HUES48 (cell line): Measurements from ENCODE around the gene HBA2.
A peak's percentile ranks its signal among the peaks of the same experiment; 100 is the strongest.
"Not testable (repeated sequence)": the region's sequence is repeated elsewhere in the genome, so short reads cannot be mapped to it uniquely, and the experiment has no call there.

ENCODE experiments used
- H3K27ac ChIP-seq: one replicate; pipeline ENCODE4 v1.7.0; 2013; ENCODE audit warnings: low read depth, low read length, inconsistent platforms
- H3K27me3 ChIP-seq: 2 replicates; pipeline ENCODE4 v1.6.1; 2013; ENCODE audit warnings: mild to moderate bottlenecking, low read length; ENCODE audit not compliant: control insufficient read depth, insufficient read depth
- H3K36me3 ChIP-seq: 2 replicates; pipeline ENCODE4 v1.6.1; 2013; ENCODE audit warnings: low read length; ENCODE audit not compliant: control insufficient read depth, insufficient read depth
- H3K4me1 ChIP-seq: 2 replicates; pipeline ENCODE4 v1.6.1; 2013; ENCODE audit warnings: mild to moderate bottlenecking, low read length; ENCODE audit not compliant: control insufficient read depth, insufficient read depth
- H3K4me3 ChIP-seq: 2 replicates; pipeline ENCODE4 v1.5.1; 2013; ENCODE audit warnings: mild to moderate bottlenecking, low read depth, low read length
- H3K9ac ChIP-seq: 2 replicates; pipeline ENCODE4 v1.6.1; 2013; ENCODE audit warnings: mild to moderate bottlenecking, low read depth, low read length, moderate library complexity
- H3K9me3 ChIP-seq: 2 replicates; pipeline ENCODE4 v1.6.1; 2013; ENCODE audit warnings: low read length; ENCODE audit not compliant: control insufficient read depth, insufficient read depth

Gene HBA2

DNA sequence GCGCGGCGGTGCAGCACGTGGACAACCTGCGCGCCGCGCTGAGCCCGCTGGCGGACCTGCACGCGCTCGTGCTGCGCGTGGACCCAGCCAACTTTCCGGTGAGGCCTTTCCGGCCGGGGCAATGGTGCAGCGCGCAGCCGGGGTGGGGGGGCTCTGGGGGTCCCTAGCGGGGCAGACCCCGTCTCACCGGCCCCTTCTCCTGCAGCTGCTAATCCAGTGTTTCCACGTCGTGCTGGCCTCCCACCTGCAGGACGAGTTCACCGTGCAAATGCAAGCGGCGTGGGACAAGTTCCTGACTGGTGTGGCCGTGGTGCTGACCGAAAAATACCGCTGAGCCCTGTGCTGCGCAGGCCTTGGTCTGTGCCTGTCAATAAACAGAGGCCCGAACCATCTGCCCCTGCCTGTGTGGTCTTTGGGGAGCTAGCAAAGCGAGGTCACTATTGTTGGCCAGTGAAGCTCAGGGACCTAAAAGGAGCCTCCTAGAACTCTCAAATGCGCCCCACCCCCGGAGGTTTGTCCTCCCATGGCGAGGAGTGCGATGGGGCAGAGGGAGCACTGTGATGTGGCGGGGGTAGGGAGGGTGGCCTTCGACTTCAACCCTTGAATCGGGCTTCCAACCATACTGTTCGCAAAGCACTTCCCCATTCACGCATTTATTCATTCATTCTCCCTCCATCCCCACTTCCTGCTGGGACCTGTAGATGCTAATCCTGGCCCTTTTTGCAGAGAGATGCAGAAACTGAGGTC is 6.1 kb upstream of the HBA2 start:
- peaks cover 74% of the 10 kb centered on the region for H3K27me3 ChIP-seq
- H3K4me3 ChIP-seq: peak overlapping the region; percentile 51; the same call in 1 of the 2 replicates
- no peaks in the 10 kb centered on the region for H3K9me3 ChIP-seq
- peaks cover 15% of the 10 kb centered on the region for H3K4me1 ChIP-seq
- no peak overlapping the region for H3K9ac ChIP-seq
- H3K27ac ChIP-seq: no peak overlapping the region
- no peaks in the 10 kb centered on the region for H3K36me3 ChIP-seq

DNA sequence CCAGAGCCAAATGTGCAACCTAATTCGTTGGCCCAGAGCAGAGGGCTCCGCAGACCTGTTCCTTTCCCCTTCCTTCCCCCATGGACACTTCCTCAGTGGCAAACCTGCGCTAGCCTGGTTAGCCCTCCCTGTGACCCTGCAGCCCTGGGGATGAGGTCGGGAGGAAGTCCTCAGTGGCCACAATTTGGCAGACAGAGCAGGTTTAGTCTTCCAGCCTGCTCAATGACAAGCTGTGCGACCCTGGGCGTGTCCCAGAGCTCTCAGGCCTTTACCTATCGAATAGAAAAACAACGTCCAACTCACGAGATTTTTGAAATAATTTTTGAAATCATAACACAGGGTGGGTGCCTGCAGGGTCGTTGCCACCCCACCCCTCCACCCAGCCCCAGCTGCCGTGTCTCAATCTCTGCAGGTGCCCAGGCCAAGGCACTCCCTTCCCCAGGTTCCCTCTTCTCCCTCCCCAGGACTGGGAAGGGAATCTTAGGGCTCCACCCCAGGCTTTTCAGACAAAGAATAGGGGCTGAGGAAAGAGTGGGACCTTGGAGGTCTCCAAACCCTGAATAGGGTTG is 5.5 kb upstream of the HBA2 start:
- H3K9ac ChIP-seq: no peak overlapping the region
- H3K27ac ChIP-seq: no peak overlapping the region
- peaks cover 80% of the 10 kb centered on the region for H3K27me3 ChIP-seq
- H3K4me3 ChIP-seq: no peak overlapping the region; the same call in 1 of the 2 replicates
- H3K9me3 ChIP-seq: no peaks in the 10 kb centered on the region
- peaks cover 15% of the 10 kb centered on the region for H3K4me1 ChIP-seq
- H3K36me3 ChIP-seq: no peaks in the 10 kb centered on the region

DNA sequence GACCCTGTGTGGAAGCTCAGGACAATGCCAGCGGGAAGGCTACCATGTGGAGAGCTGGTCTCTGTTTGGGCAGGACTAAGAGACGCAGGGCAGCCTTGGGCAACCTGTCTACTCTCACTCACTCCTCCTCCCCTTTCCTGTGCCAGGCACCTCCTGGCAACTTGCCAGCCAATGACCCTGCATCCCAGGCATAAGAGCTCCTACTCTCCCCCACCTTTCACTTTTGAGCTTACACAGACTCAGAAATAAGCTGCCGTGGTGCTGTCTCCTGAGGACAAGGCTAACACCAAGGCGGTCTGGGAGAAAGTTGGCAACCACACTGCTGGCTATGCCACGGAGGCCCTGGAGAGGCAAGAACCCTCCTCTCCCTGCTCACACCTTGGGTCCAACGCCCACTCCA is 4.3 kb upstream of the HBA2 start:
- H3K27me3 ChIP-seq: peaks cover 78% of the 10 kb centered on the region
- H3K4me3 ChIP-seq: no peak overlapping the region
- H3K9me3 ChIP-seq: no peaks in the 10 kb centered on the region
- H3K27ac ChIP-seq: no peak overlapping the region
- no peaks in the 10 kb centered on the region for H3K36me3 ChIP-seq
- H3K9ac ChIP-seq: no peak overlapping the region
- peaks cover 15% of the 10 kb centered on the region for H3K4me1 ChIP-seq

DNA sequence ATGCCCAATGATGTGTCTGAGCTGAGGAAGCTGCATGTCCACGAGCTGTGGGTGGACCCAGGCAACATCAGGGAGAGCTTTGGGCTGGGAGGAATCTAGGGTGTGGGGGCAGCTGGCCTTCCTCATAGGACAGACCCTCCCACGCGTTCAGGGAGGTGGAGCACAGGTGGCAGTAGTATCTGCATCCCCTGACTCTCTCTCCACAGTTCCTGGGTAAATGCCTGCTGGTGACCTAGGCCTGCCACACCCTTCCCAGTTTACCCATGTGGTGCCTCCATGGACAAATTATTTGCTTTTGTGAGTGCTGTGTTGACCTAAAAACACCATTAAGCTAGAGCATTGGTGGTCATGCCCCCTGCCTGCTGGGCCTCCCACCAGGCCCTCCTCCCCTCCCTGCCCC is 3.7 kb upstream of the HBA2 start:
- Histone ChIP-seq H3K27me3 (peaks cover 80% of the 10 kb centered on the region), H3K9ac (no peak overlapping the region), H3K4me1 (peaks cover 15% of the 10 kb centered on the region), H3K9me3 (no peaks in the 10 kb centered on the region), H3K4me3 (no peak overlapping the region), H3K36me3 (no peaks in the 10 kb centered on the region), H3K27ac (no peak overlapping the region)

DNA sequence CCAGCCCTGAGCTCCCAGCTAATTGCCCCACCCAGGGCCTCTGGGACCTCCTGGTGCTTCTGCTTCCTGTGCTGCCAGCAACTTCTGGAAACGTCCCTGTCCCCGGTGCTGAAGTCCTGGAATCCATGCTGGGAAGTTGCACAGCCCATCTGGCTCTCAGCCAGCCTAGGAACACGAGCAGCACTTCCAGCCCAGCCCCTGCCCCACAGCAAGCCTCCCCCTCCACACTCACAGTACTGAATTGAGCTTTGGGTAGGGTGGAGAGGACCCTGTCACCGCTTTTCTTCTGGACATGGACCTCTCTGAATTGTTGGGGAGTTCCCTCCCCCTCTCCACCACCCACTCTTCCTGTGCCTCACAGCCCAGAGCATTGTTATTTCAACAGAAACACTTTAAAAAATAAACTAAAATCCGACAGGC is 2.6 kb upstream of the HBA2 start:
- not testable (repeated sequence) for H3K4me3 ChIP-seq, H3K36me3 ChIP-seq, H3K27ac ChIP-seq, H3K9ac ChIP-seq, H3K9me3 ChIP-seq
- peaks cover 88% of the 10 kb centered on the region for H3K27me3 ChIP-seq
- peaks cover 17% of the 10 kb centered on the region for H3K4me1 ChIP-seq

DNA sequence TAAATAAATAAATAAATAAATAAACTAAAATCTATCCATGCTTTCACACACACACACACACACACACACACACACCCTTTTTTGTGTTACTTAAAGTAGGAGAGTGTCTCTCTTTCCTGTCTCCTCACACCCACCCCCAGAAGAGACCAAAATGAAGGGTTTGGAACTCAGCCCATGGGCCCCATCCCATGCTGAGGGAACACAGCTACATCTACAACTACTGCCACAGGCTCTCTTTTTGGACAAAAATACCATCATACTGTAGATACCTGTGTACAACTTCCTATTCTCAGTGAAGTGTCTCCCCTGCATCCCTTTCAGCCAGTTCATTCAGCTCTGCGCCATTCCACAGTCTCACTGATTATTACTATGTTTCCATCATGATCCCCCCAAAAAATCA is 1.9 kb upstream of the HBA2 start:
- H3K4me3 ChIP-seq: no peak overlapping the region
- H3K27ac ChIP-seq: no peak overlapping the region
- H3K4me1 ChIP-seq: peaks cover 17% of the 10 kb centered on the region
- H3K27me3 ChIP-seq: peaks cover 88% of the 10 kb centered on the region
- H3K36me3 ChIP-seq: no peaks in the 10 kb centered on the region
- no peaks in the 10 kb centered on the region for H3K9me3 ChIP-seq
- no peak overlapping the region for H3K9ac ChIP-seq

DNA sequence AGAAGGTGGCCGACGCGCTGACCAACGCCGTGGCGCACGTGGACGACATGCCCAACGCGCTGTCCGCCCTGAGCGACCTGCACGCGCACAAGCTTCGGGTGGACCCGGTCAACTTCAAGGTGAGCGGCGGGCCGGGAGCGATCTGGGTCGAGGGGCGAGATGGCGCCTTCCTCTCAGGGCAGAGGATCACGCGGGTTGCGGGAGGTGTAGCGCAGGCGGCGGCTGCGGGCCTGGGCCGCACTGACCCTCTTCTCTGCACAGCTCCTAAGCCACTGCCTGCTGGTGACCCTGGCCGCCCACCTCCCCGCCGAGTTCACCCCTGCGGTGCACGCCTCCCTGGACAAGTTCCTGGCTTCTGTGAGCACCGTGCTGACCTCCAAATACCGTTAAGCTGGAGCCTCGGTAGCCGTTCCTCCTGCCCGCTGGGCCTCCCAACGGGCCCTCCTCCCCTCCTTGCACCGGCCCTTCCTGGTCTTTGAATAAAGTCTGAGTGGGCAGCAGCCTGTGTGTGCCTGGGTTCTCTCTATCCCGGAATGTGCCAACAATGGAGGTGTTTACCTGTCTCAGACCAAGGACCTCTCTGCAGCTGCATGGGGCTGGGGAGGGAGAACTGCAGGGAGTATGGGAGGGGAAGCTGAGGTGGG is 657 bp downstream of the HBA2 start:
- not testable (repeated sequence) for H3K4me3 ChIP-seq

DNA sequence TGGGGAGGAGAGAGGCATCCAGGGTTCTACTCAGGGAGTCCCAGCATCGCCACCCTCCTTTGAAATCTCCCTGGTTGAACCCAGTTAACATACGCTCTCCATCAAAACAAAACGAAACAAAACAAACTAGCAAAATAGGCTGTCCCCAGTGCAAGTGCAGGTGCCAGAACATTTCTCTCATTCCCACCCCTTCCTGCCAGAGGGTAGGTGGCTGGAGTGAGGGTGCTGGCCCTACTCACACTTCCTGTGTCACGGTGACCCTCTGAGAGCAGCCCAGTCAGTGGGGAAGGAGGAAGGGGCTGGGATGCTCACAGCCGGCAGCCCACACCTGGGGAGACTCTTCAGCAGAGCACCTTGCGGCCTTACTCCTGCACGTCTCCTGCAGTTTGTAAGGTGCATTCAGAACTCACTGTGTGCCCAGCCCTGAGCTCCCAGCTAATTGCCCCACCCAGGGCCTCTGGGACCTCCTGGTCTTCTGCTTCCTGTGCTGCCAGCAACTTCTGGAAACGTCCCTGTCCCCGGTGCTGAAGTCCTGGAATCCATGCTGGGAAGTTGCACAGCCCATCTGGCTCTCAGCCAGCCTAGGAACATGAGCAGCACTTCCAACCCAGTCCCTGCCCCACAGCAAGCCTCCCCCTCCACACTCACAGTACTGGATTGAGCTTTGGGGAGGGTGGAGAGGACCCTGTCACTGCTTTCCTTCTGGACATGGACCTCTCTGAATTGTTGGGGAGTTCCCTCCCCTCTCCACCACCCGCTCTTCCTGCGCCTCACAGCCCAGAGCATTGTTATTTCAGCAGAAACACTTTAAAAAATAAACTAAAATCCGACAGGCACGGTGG is 1.5 kb downstream of the HBA2 start:
- not testable (repeated sequence) for H3K4me3 ChIP-seq, H3K27ac ChIP-seq, H3K4me1 ChIP-seq, H3K36me3 ChIP-seq, H3K9me3 ChIP-seq, H3K9ac ChIP-seq
- H3K27me3 ChIP-seq: peaks cover 83% of the 10 kb centered on the region

More for the DNA sequence above, 657 bp downstream of the HBA2 start:
- peaks cover 83% of the 10 kb centered on the region for H3K27me3 ChIP-seq
- H3K9me3 ChIP-seq, H3K36me3 ChIP-seq, H3K27ac ChIP-seq, H3K4me1 ChIP-seq, H3K9ac ChIP-seq: not testable (repeated sequence)

DNA sequence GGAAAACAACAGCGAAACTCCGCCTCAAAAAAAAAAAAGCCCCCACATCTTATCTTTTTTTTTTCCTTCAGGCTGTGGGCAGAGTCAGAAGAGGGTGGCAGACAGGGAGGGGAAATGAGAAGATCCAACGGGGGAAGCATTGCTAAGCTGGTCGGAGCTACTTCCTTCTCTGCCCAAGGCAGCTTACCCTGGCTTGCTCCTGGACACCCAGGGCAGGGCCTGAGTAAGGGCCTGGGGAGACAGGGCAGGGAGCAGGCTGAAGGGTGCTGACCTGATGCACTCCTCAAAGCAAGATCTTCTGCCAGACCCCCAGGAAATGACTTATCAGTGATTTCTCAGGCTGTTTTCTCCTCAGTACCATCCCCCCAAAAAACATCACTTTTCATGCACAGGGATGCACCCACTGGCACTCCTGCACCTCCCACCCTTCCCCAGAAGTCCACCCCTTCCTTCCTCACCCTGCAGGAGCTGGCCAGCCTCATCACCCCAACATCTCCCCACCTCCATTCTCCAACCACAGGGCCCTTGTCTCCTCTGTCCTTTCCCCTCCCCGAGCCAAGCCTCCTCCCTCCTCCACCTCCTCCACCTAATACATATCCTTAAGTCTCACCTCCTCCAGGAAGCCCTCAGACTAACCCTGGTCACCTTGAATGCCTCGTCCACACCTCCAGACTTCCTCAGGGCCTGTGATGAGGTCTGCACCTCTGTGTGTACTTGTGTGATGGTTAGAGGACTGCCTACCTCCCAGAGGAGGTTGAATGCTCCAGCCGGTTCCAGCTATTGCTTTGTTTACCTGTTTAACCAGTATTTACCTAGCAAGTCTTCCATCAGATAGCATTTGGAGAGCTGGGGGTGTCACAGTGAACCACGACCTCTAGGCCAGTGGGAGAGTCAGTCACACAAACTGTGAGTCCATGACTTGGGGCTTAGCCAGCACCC is 2.6 kb downstream of the HBA2 start:
- H3K4me3 ChIP-seq: no peak overlapping the region
- H3K9ac ChIP-seq: no peak overlapping the region
- H3K4me1 ChIP-seq: 0 out of 2 replicates have a peak, but pooled peaks cover 3% of the 10 kb centered on the region
- H3K9me3 ChIP-seq: no peaks in the 10 kb centered on the region
- no peak overlapping the region for H3K27ac ChIP-seq
- no peaks in the 10 kb centered on the region for H3K36me3 ChIP-seq
- H3K27me3 ChIP-seq: peaks cover 85% of the 10 kb centered on the region

DNA sequence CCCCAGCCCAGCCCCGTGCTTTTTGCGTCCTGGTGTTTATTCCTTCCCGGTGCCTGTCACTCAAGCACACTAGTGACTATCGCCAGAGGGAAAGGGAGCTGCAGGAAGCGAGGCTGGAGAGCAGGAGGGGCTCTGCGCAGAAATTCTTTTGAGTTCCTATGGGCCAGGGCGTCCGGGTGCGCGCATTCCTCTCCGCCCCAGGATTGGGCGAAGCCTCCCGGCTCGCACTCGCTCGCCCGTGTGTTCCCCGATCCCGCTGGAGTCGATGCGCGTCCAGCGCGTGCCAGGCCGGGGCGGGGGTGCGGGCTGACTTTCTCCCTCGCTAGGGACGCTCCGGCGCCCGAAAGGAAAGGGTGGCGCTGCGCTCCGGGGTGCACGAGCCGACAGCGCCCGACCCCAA is 3.3 kb downstream of the HBA2 start:
- peaks cover 86% of the 10 kb centered on the region for H3K27me3 ChIP-seq
- H3K9me3 ChIP-seq: not testable (repeated sequence)

More for the DNA sequence above, 3.3 kb downstream of the HBA2 start:
- not testable (repeated sequence) for H3K36me3 ChIP-seq, H3K4me3 ChIP-seq, H3K4me1 ChIP-seq, H3K9ac ChIP-seq, H3K27ac ChIP-seq
